Left lung (tissue), 10 donors: ENCODE results near the gene ZSCAN22. TPM values are rescaled to one million over a fixed set of nuclear protein-coding genes. Genes with fewer than 3 reads are reported as not detected.

ENCODE experiments used
- ATAC-seq: fragments of 200-7000 bp; cut with Tn5 transposase; one replicate; pipeline ENCODE4 v1.9.1; 2020; ENCODE audit warnings: moderate library complexity
- DNase-seq, 4 donors: peaks; one replicate each; pipeline ENCODE4 v3.0.0-alpha.2; 2013 to 2020
- H3K27ac ChIP-seq, 2 donors: fragments of 200-600 bp; sonication (generic) in 1 of 2; one replicate each; pipeline versions ENCODE4 v1.5.0 to v1.8.0; 2020 to 2021
- H3K27me3 ChIP-seq, 2 donors: fragments of 200-600 bp; sonication (generic) in 1 of 2; one replicate each; pipeline versions ENCODE4 v1.5.0 to v1.8.0; 2020 to 2021
- H3K36me3 ChIP-seq, 2 donors: fragments of 200-600 bp; sonication (generic) in 1 of 2; one replicate each; pipeline versions ENCODE4 v1.5.0 to v1.8.0; 2020 to 2021
- H3K4me1 ChIP-seq, 2 donors: fragments of 200-600 bp; one replicate each; pipeline ENCODE4 v1.8.0; 2021
- H3K4me3 ChIP-seq, 2 donors: fragments of 200-600 bp; sonication (generic) in 1 of 2; one replicate each; pipeline versions ENCODE4 v1.5.0 to v1.8.0; 2020 to 2021; ENCODE audit warnings: mild to moderate bottlenecking in 1 of 2
- H3K9me3 ChIP-seq, 2 donors: fragments of 200-600 bp; sonication (generic) in 1 of 2; one replicate each; pipeline versions ENCODE4 v1.5.0 to v1.8.0; 2020 to 2021
- CTCF ChIP-seq, 2 donors: fragments of 200-600 bp; sonication (generic) in 1 of 2; IDR thresholded peaks; one replicate each; pipeline versions ENCODE4 v1.5.0 to v1.8.0; 2021; ENCODE audit warnings: antibody characterized with exemption in 2 of 2
- intact Hi-C, 2 donors: fragments of 100-400 bp; cut with DNase I; formaldehyde crosslinking; loops; one replicate each; pipeline versions ENCODE4 v1.11.2 to v1.14.2; 2022
- polyA plus RNA-seq, 6 donors: library from polyadenylated mRNA; unstranded; fragments of 120-200 nt; gene quantifications; one replicate each; pipeline ENCODE4 v1.2.1, GENCODE V29; 2013; ENCODE audit not compliant: insufficient read length in 6 of 6
- total RNA-seq, 2 donors: library from RNA; stranded (reverse); fragmentation: NEBNext Ultra II Directional; extraction: Animal tissue kit (Norgen Biotek cat#: 25700); gene quantifications; one replicate each; pipeline ENCODE4 v1.2.1, GENCODE V29; 2021
- donor health status: DM: no; HTN: yes; CAD: no.
- donor health status: DM: no; HTN: no; CAD: no.

The ZSCAN22 gene
- total and polyA plus RNA-seq, 8 donors: 3.4 to 5.0 (median 4.0) TPM

- Histone ChIP-seq H3K9me3 (no peaks in the 10 kb centered on the region), H3K36me3 (no peaks in the 10 kb centered on the region), H3K27ac (peak overlapping the region; percentile 92 to 96), H3K27me3 (no peaks in the 10 kb centered on the region), H3K4me3 (peak overlapping the region; percentile 70 to 83), H3K4me1 (peaks cover 17 to 43% of the 10 kb centered on the region in 2 donors)
- peak in 2 of 4 donors; percentile 36 to 67 for DNase-seq
- no peak for TF ChIP-seq CTCF (IDR thresholded peaks at IDR 0.05)
- intact Hi-C loops: no loop called here
- no peak for ATAC-seq
Observed at GRCh38 chr19:58381460-58382212, 54.8 kb downstream of the ZSCAN22 start.

GRCh38 chr19:58382997-58383603, 56.3 kb downstream of the ZSCAN22 start:
- TF ChIP-seq CTCF (IDR thresholded peaks at IDR 0.05): no peak
- Histone ChIP-seq H3K4me3 (no peak overlapping the region), H3K27me3 (no peaks in the 10 kb centered on the region), H3K9me3 (no peaks in the 10 kb centered on the region), H3K4me1 (peaks cover 22 to 48% of the 10 kb centered on the region in 2 donors), H3K27ac (no peak overlapping the region), H3K36me3 (peaks cover 0 to 2% of the 10 kb centered on the region in 2 donors)
- ATAC-seq (no peak), DNase-seq (peak in 1 of 4 donors; percentile 33)
- intact Hi-C loops: no loop called here

- H3K4me1 ChIP-seq: peaks cover 17 to 59% of the 10 kb centered on the region in 2 donors
- no peaks in the 10 kb centered on the region for H3K27me3 ChIP-seq
- ATAC-seq (no peak), DNase-seq (peak in 1 of 4 donors; percentile 58)
- peak overlapping the region in 1 of 2 donors; percentile 98 for H3K27ac ChIP-seq
- H3K36me3 ChIP-seq: peaks cover 0 to 24% of the 10 kb centered on the region in 2 donors
- H3K9me3 ChIP-seq: no peaks in the 10 kb centered on the region
- intact Hi-C loops: no loop called here
- peak overlapping the region in 1 of 2 donors; percentile 74 for H3K4me3 ChIP-seq
- no peak for TF ChIP-seq CTCF (IDR thresholded peaks at IDR 0.05)
Observed at GRCh38 chr19:58385313-58385890, 58.6 kb downstream of the ZSCAN22 start.

- TF ChIP-seq CTCF (IDR thresholded peaks at IDR 0.05): no peak
- DNase-seq (peak in 1 of 4 donors; percentile 45), ATAC-seq (peak; percentile 24)
- H3K36me3 ChIP-seq: peaks cover 0 to 31% of the 10 kb centered on the region in 2 donors
- intact Hi-C loops: no loop called here
- H3K4me1 ChIP-seq: peaks cover 16 to 65% of the 10 kb centered on the region in 2 donors
- peak overlapping the region; percentile 96 to 98 for H3K27ac ChIP-seq
- no peaks in the 10 kb centered on the region for H3K9me3 ChIP-seq
- no peaks in the 10 kb centered on the region for H3K27me3 ChIP-seq
- peak overlapping the region; percentile 74 to 78 for H3K4me3 ChIP-seq
Observed at GRCh38 chr19:58385891-58386575, 59.2 kb downstream of the ZSCAN22 start.
